NT2/D1 (cell line): ENCODE data around the gene CNOT1.
"Not testable (repeated sequence)": the region's sequence is repeated elsewhere in the genome, so short reads cannot be mapped to it uniquely, and the experiment has no call there.

Experiments
- DNase-seq: peaks from one replicate; pipeline ENCODE4 v3.0.0-alpha.2; 2011; ENCODE audit warnings: low read depth, low spot score
- H3K27me3 ChIP-seq: 2 replicates; pipeline ENCODE4 v1.6.0; 2011; ENCODE audit warnings: mild to moderate bottlenecking; ENCODE audit not compliant: insufficient read length, insufficient read depth
- H3K36me3 ChIP-seq: 2 replicates; pipeline ENCODE4 v1.6.1; 2011; ENCODE audit warnings: mild to moderate bottlenecking, low read length, mixed read lengths; ENCODE audit not compliant: insufficient read depth, insufficient read length
- H3K4me1 ChIP-seq: 2 replicates; pipeline ENCODE4 v1.5.1; 2011; ENCODE audit not compliant: insufficient read depth, insufficient read length
- H3K4me3 ChIP-seq: 2 replicates; pipeline ENCODE4 v1.5.1; 2011; ENCODE audit warnings: low read depth; ENCODE audit not compliant: insufficient read length
- H3K9ac ChIP-seq: 2 replicates; pipeline ENCODE4 v1.6.0; 2011; ENCODE audit warnings: low read depth; ENCODE audit not compliant: insufficient read length
- H3K9me3 ChIP-seq: 2 replicates; pipeline ENCODE4 v1.5.1; 2011; ENCODE audit warnings: mild to moderate bottlenecking, low read length; ENCODE audit not compliant: insufficient read depth
- SUZ12 ChIP-seq: IDR thresholded peaks from 2 replicates; pipeline ENCODE4 v1.6.1; 2011; ENCODE audit not compliant: insufficient read length, insufficient read depth; ENCODE audit errors: extremely low read depth
- YY1 ChIP-seq: IDR thresholded peaks from 2 replicates; pipeline ENCODE4 v1.6.1; 2011; ENCODE audit not compliant: insufficient read length, insufficient read depth
- ZNF274 ChIP-seq: IDR thresholded peaks from 2 replicates; pipeline ENCODE4 v1.6.1; 2011; ENCODE audit warnings: mild to moderate bottlenecking, low read depth, low read length

The CNOT1 gene

DNA sequence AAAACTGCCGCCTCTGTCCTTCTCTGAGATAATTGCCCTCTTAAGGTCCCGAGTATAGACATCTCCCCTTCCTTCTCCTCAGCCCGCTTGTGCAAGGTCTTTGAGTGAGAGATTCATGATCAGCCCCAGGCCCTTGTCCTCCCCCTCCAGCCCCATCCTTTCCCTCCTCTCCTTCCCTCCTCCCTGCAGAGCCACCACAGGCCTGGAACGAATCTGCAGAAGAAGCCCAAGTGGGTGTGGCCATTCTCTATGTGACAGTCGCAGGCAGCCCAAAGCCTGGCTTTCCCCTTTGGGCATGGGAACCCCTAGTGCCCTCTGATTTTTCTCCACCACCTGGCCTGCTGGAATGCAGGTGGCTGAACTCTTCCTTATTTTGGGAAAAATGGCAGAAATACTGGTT is 136.9 kb downstream of the CNOT1 start:
- no peak for DNase-seq
- no peaks in the 10 kb centered on the region for H3K36me3 ChIP-seq
- H3K9me3 ChIP-seq: no peaks in the 10 kb centered on the region
- H3K4me3 ChIP-seq: no peak overlapping the region
- no peak for TF ChIP-seq YY1
- TF ChIP-seq SUZ12: no peak
- TF ChIP-seq ZNF274: no peak
- no peak overlapping the region for H3K9ac ChIP-seq
- peaks cover 35% of the 10 kb centered on the region for H3K4me1 ChIP-seq
- no peaks in the 10 kb centered on the region for H3K27me3 ChIP-seq

DNA sequence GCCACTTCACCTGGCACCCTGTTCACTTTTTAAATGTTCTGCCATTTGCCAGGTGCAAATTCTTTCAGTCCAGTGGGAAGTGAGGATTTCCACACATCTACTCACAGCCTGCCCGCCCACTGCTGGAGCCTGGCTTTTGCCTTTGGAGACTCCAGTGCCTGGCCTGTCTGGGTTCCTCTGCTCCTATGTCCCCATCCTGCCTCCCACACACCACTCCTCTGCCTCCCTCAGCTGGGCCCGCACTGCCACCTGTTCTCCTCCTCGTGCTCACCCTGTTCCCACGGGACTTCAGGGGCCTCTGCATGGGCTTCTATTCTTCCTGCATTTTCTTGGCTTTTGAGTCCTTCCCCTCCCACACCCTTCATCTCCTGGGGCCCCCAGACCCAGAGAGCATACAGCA is 137.6 kb downstream of the CNOT1 start:
- Histone ChIP-seq H3K36me3 (no peaks in the 10 kb centered on the region), H3K27me3 (peaks cover 4% of the 10 kb centered on the region), H3K9ac (no peak overlapping the region), H3K4me3 (no peak overlapping the region), H3K4me1 (peaks cover 35% of the 10 kb centered on the region), H3K9me3 (no peaks in the 10 kb centered on the region)
- no peak for TF ChIP-seq YY1
- no peak for TF ChIP-seq SUZ12
- TF ChIP-seq ZNF274: no peak
- DNase-seq: no peak

- not testable (repeated sequence) for DNase-seq, H3K9ac ChIP-seq, H3K4me3 ChIP-seq, H3K9me3 ChIP-seq, H3K36me3 ChIP-seq, H3K27me3 ChIP-seq
- peaks cover 27% of the 10 kb centered on the region for H3K4me1 ChIP-seq
Measured at GRCh38 chr16:58490539-58490938, 139.1 kb downstream of the CNOT1 start.

- H3K4me3 ChIP-seq: no peak overlapping the region
- peaks cover 4% of the 10 kb centered on the region for H3K27me3 ChIP-seq
- DNase-seq: no peak
- H3K9me3 ChIP-seq: no peaks in the 10 kb centered on the region
- TF ChIP-seq YY1 (no peak), ZNF274 (no peak), SUZ12 (no peak)
- no peaks in the 10 kb centered on the region for H3K36me3 ChIP-seq
- H3K4me1 ChIP-seq: peaks cover 22% of the 10 kb centered on the region
- H3K9ac ChIP-seq: no peak overlapping the region
Measured at GRCh38 chr16:58490065-58490464, 139.6 kb downstream of the CNOT1 start.

GRCh38 chr16:58488531-58488930 is 141.1 kb downstream of the CNOT1 start:
- peaks cover 12% of the 10 kb centered on the region for H3K4me1 ChIP-seq
- H3K36me3 ChIP-seq: no peaks in the 10 kb centered on the region
- H3K27me3 ChIP-seq: peaks cover 4% of the 10 kb centered on the region
- no peak overlapping the region for H3K4me3 ChIP-seq
- H3K9me3 ChIP-seq: no peaks in the 10 kb centered on the region
- no peak for DNase-seq
- TF ChIP-seq YY1: no peak
- no peak for TF ChIP-seq ZNF274
- no peak for TF ChIP-seq SUZ12
- H3K9ac ChIP-seq: no peak overlapping the region

- peaks cover 4% of the 10 kb centered on the region for H3K27me3 ChIP-seq
- peak; percentile 87 for DNase-seq
- H3K4me3 ChIP-seq: peak overlapping the region; percentile 8
- H3K9ac ChIP-seq: peak overlapping the region; percentile 64
- H3K9me3 ChIP-seq: no peaks in the 10 kb centered on the region
- H3K4me1 ChIP-seq: peaks cover 9% of the 10 kb centered on the region
- no peaks in the 10 kb centered on the region for H3K36me3 ChIP-seq
- TF ChIP-seq ZNF274 (no peak), YY1 (no peak), SUZ12 (no peak)
Measured at GRCh38 chr16:58487566-58488351, 141.9 kb downstream of the CNOT1 start.

- H3K27me3 ChIP-seq: peaks cover 4% of the 10 kb centered on the region
- H3K4me3 ChIP-seq: no peak overlapping the region
- no peaks in the 10 kb centered on the region for H3K9me3 ChIP-seq
- no peak for DNase-seq
- no peaks in the 10 kb centered on the region for H3K36me3 ChIP-seq
- H3K4me1 ChIP-seq: peaks cover 10% of the 10 kb centered on the region
- TF ChIP-seq YY1: no peak
- H3K9ac ChIP-seq: no peak overlapping the region
Measured at GRCh38 chr16:58485184-58485887, 144.3 kb downstream of the CNOT1 start.
